ENCODE results near the gene TBX3. TPM values are rescaled to one million over a fixed set of nuclear protein-coding genes. Genes with fewer than 3 reads are reported as not detected.

TBX3 gene
- total and polyA plus RNA-seq, 10 of the 15 experiments (the other 5 are each of a cell fraction or from before 2014, with no cell fraction given): 0.04 to 0.28 (median 0.08) TPM; not detected in 7

DNA sequence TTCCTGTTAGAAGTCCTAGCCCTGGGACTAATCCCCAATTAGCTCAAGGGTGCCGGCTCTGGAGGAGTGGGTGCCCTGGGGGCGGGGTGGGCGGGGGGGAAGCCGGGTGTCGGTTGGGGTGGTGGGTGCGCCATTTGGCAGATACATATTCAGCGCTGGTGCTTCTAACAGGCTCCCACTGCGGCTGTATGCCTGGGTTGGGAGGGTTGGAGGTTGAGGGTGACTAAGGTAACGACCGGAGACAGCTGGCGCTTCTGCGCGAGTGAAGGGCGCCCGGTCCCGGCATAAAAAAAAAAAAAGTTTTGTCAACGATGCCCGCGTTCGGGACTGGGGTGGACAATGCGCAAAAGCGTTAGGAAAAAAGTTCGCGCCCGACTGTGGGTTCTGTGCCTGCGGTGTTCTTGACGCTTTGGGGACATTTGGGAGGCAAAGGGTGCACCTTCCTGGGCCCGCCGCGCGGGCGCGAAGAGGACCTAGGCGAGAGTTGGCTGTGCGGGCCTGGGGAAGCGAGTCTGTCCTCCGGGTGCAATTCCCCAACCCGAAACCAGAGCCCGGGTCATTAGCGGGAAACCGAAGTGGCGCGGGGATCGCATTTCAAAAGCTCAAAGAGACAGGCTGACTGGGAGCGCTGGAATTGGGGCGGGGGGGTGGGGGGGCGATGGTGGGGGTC, 19.2 kb downstream of the TBX3 start (continued):
- TF ChIP-seq, protein P1, sequence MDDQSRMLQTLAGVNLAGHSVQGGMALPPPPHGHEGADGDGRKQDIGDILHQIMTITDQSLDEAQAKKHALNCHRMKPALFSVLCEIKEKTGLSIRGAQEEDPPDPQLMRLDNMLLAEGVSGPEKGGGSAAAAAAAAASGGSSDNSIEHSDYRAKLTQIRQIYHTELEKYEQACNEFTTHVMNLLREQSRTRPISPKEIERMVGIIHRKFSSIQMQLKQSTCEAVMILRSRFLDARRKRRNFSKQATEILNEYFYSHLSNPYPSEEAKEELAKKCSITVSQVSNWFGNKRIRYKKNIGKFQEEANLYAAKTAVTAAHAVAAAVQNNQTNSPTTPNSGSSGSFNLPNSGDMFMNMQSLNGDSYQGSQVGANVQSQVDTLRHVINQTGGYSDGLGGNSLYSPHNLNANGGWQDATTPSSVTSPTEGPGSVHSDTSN (IDR thresholded peaks at IDR 0.05; ENCODE audit: insufficient replicate concordance, low read depth, low read length): no peak
- TF ChIP-seq IKZF1 (conservative IDR thresholded peaks at IDR 0.05) (no peak), CBX5 (IDR thresholded peaks at IDR 0.05; ENCODE audit: low read depth) (no peak), NR2F1 (conservative IDR thresholded peaks at IDR 0.05) (no peak)
- TF ChIP-seq, protein P2, sequence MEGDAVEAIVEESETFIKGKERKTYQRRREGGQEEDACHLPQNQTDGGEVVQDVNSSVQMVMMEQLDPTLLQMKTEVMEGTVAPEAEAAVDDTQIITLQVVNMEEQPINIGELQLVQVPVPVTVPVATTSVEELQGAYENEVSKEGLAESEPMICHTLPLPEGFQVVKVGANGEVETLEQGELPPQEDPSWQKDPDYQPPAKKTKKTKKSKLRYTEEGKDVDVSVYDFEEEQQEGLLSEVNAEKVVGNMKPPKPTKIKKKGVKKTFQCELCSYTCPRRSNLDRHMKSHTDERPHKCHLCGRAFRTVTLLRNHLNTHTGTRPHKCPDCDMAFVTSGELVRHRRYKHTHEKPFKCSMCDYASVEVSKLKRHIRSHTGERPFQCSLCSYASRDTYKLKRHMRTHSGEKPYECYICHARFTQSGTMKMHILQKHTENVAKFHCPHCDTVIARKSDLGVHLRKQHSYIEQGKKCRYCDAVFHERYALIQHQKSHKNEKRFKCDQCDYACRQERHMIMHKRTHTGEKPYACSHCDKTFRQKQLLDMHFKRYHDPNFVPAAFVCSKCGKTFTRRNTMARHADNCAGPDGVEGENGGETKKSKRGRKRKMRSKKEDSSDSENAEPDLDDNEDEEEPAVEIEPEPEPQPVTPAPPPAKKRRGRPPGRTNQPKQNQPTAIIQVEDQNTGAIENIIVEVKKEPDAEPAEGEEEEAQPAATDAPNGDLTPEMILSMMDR (IDR thresholded peaks at IDR 0.05 in 2 of 3, conservative IDR thresholded peaks at IDR 0.05 in 1 of 3; ENCODE audit: control insufficient read depth in 2 of 3, extremely low read depth in 1 of 3, insufficient read depth in 1 of 3, low read depth in 3 of 3, low read length in 3 of 3): no peak

DNA sequence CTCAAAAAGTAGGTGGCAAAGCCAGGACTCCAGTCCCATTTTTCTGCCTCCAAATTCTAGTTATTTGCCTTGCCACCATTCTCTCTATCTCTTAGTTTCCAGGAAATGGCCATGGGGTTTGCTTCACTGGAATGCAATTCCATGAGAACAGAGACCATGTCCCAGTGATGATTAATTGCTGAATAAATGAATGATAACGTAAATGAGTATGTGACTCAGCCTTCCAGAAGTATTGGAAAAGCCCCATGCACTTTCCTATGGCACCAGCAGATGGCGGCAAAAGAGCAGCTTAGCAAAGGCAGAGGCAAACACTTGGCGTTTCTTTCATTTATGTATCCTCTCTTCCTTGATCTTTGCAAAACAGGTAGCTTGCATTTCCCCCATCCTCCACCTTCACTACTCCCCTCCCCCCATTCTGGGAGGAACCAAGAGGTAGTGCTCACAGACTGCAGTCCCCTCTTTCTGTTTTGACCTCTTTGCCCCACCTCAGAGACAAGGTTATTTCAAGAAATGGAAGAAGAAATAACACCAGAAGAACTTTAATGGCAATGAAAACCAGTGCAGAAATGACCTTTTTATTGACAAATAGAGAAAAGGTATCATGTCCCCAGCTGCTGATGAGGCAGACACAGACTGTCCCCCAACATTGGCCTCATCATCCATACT, 21.3 kb downstream of the TBX3 start:
- ChIA-PET SMC1A (ENCODE audit: uncharacterized antibody, unreplicated experiment) (interaction anchor here (0.9 to 1.4 kb wide), 3 partner anchors 682 to 1256 kb away, joined by 3 to 6 read pairs (median 4); no protein-coding TSS in a partner anchor), RAD21 (ENCODE audit: unreplicated experiment) (interaction anchor here (0.7 to 1.6 kb wide), 2 partner anchors 819 to 1089 kb away, joined by 4 to 8 read pairs; no protein-coding TSS in a partner anchor), POLR2A (no interaction called here), CTCF (interaction anchor here (0.6 to 2.0 kb wide), 8 partner anchors 10 to 1256 kb away, joined by 3 to 16 read pairs (median 3); no protein-coding TSS in a partner anchor)
- Histone ChIP-seq H3K9ac (ENCODE audit: control insufficient read depth, insufficient read depth, low read length) (no peak overlapping the region), H3K9me3 (replicated peaks; ENCODE audit: control insufficient read depth, insufficient read depth, low read length) (no peaks in the 10 kb centered on the region), H4K20me1 (ENCODE audit: control insufficient read depth, insufficient read depth) (no peaks in the 10 kb centered on the region), H3K27me3 (replicated peaks in 1 of 2; ENCODE audit: control insufficient read depth in 2 of 2, insufficient read depth in 2 of 2, low read length in 1 of 2) (peaks cover 3 to 7% of the 10 kb centered on the region in 2 experiments), H3K4me3 (no peak overlapping the region), H2AFZ (ENCODE audit: control insufficient read depth, low read depth, low read length) (no peak overlapping the region), H3K36me3 (ENCODE audit: control insufficient read depth in 2 of 2, insufficient read depth in 2 of 2, low read length in 1 of 2) (no peaks in the 10 kb centered on the region), H3K4me2 (ENCODE audit: control insufficient read depth, insufficient read depth) (no peak overlapping the region), H3K79me2 (ENCODE audit: control insufficient read depth, insufficient read depth, low read length) (no peaks in the 10 kb centered on the region), H3K4me1 (ENCODE audit: control insufficient read depth, insufficient read depth, low read length) (no peaks in the 10 kb centered on the region), H3K27ac (ENCODE audit: control insufficient read depth, insufficient read depth) (no peak overlapping the region)
- in situ Hi-C loops (cut with MboI) (loop anchor here (5.0 to 10.0 kb wide), 3 partner anchors 972 to 1255 kb away; no protein-coding TSS in a partner anchor), intact Hi-C loops (cut with micrococcal nuclease; ENCODE audit: unreplicated experiment) (loop anchor here (1.0 to 2.0 kb wide), 3 partner anchors 970 to 1255 kb away; no protein-coding TSS in a partner anchor)
- FAIRE-seq (peak; percentile 71), DNase-seq (ENCODE audit: low read depth, low spot score) (peak; percentile 3), ATAC-seq (peak; percentile 60)
- TF ChIP-seq NR2C1 (IDR thresholded peaks at IDR 0.05): no peak
- 0 out of 2 replicates have a peak, but pooled peaks have one; percentile 46 for TF ChIP-seq YY1 (IDR thresholded peaks at IDR 0.05; ENCODE audit: low read depth, low read length)
- peak; percentile 99 for TF ChIP-seq RAD21 (IDR thresholded peaks at IDR 0.05; ENCODE audit: insufficient read depth, low read depth, low read length)
- TF ChIP-seq NFXL1 (IDR thresholded peaks at IDR 0.05; ENCODE audit: borderline replicate concordance): no peak
- TF ChIP-seq ZNF274 (IDR thresholded peaks at IDR 0.05; ENCODE audit: insufficient read depth, insufficient read length): no peak
- peak; percentile 96 for TF ChIP-seq SMC3 (IDR thresholded peaks at IDR 0.05; ENCODE audit: borderline replicate concordance, low read length)
- TF ChIP-seq, protein P2 (IDR thresholded peaks at IDR 0.05 in 2 of 3, conservative IDR thresholded peaks at IDR 0.05 in 1 of 3; ENCODE audit: control insufficient read depth in 2 of 3, extremely low read depth in 1 of 3, insufficient read depth in 1 of 3, low read depth in 3 of 3, low read length in 3 of 3): peak; percentile 86 to 92 (median 89)
- 2% methylated on average over 3 of the region's 3 CpGs for WGBS (ENCODE audit: insufficient coverage, insufficient replicate concordance, low lambda C conversion rate, missing lambda C conversion rate)
- BruUV-seq (replicated peaks): no TSS peak
